Globus pallidus (tissue), 1 donor: ENCODE results near the gene TRIM64C.
"Not testable (repeated sequence)": the region's sequence is repeated elsewhere in the genome, so short reads cannot be mapped to it uniquely, and the experiment has no call there.

Experiments used
- DNase-seq: peaks from one replicate; pipeline ENCODE4 v3.0.0-alpha.2; 2015; ENCODE audit warnings: low spot score

The TRIM64C gene

GRCh38 chr11:49059012-49059411 is at the start of gene TRIM64C:
TRIM64C (minus strand) TSS chr11:49059112; CDS start chr11:49059112, 0 bp downstream.
- not testable (repeated sequence) for DNase-seq

GRCh38 chr11:49102356-49102755 is 43.4 kb upstream of the TRIM64C start:
- DNase-seq, result not testable (repeated sequence)

GRCh38 chr11:49069897-49070296 is 11.0 kb upstream of the TRIM64C start:
- not testable (repeated sequence) for DNase-seq

DNA sequence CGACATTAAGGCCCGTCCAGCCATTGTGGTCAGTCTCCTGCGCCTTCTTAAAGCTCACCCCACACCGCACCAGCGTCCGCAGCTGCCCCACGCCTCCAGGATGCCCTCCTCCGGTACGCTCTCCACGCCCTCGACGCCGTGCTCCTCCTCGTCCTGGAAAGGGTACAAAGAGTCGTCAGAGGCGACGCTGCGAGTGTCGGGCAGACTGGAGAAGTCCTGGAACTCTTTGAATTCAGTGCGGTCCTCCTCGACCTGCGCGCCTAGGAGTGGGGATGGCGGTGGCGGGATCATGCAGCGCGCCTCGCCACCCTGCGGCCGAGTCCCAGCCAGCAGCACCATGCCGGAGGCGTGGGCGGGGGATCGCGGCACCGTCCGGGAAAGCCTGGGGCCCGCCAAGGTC is 9.1 kb downstream of the TRIM64C start:
- DNase-seq, result not testable (repeated sequence)

- not testable (repeated sequence) for DNase-seq
These were observed 10.7 kb downstream of the TRIM64C start for GRCh38 chr11:49048229-49048628.

DNA sequence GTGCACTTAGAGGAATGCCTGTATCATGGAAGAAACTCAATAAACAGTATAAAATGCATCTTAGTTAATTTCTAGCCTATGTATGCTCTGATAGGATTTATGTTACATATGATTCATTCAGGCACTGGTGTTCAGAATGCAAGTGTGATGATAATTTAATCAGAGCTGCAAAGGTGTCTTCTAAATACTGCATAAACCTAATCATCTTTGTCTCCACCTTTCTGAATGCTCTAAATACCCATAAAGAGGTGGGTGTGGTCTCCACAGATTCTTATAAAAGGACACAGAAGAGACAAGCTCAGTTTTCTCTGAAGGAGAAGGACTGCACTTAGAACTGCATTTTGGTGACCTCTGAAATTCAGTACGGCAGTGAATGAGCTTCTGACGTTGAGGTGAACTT is 30.4 kb downstream of the TRIM64C start, which contains the start of gene TRIM49B:
TSS of gene TRIM49B (plus strand) at position 301 of the 400 bp plus-strand sequence. CDS start 2,777 bp downstream, outside the sequence.
- not testable (repeated sequence) for DNase-seq
